Epithelial cell of proximal tubule (primary cell): ENCODE data around the gene CENPN. TPM values are rescaled to one million over a fixed set of nuclear protein-coding genes. Genes with fewer than 3 reads are reported as not detected.
A peak's percentile ranks its signal among the peaks of the same experiment; 100 is the strongest.

ENCODE experiments used
- DNase-seq: peaks from one replicate; pipeline ENCODE4 v3.0.0-alpha.2; 2011; ENCODE audit warnings: low read depth
- H3K4me3 ChIP-seq: 2 replicates; pipeline ENCODE4 v1.5.1; 2011; ENCODE audit warnings: low read depth, mild to moderate bottlenecking, low read length
- total RNA-seq: library from RNA; depleted of rRNA; stranded (reverse); fragments of >200 nt; gene quantifications from 2 replicates; pipeline ENCODE4 v1.2.3, GENCODE V29; 2015
- TF ChIP-seq, protein P1 (sequence below): conservative IDR thresholded peaks from 2 replicates; pipeline ENCODE4 v1.5.1; 2012; ENCODE audit warnings: low read depth, mild to moderate bottlenecking, low read length

Gene CENPN
- total RNA-seq, 1 donor from 2014 or later, result 49.2 TPM

DNA sequence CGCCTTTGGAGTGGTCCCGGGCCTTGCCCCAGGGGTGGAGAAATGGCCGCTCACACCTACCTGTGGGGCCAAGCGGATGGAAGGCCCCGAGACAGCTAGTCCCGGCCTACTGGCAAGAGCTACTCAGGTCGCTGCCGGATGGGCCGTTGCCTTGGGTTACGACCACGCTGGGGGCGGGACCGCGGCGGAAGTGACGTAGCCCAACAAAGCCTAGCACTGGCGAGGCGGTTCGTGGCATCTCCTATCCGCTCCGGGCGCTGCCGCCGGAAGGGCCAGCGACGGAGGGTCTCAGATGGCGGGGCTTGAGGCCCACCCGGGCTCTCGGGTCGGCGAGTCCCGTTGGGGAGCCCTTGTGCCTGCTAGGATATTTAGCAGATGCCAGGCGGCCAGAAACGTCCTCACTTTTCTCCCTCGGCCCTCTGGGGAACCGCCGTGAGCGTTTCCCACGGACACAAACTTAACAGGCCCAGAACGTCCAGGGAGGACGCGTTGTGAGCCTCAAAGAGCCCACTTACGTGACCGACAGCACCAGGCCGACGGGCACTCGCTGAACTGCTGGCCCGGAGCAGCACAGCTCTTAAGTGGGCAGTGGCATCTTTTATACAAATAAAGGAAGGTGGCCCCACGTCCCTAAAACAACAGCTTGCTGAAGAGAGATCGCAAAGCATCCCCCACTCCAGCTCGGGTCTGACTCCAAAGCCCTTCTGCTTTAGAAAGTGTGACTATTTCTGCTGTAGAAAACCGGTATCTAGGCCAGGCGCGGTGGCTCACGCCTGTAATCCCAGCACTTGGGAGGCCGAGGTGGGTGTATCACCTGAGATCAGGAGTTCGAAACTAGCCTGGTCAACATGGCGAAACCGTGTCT, 70.3 kb downstream of the CENPN start, which contains the start of gene C16orf46:
Gene C16orf46, minus strand, starts transcription at position 163 of the 865 bp plus-strand sequence. CDS start 13,283 bp downstream, outside the sequence.
- TF ChIP-seq, protein P1, sequence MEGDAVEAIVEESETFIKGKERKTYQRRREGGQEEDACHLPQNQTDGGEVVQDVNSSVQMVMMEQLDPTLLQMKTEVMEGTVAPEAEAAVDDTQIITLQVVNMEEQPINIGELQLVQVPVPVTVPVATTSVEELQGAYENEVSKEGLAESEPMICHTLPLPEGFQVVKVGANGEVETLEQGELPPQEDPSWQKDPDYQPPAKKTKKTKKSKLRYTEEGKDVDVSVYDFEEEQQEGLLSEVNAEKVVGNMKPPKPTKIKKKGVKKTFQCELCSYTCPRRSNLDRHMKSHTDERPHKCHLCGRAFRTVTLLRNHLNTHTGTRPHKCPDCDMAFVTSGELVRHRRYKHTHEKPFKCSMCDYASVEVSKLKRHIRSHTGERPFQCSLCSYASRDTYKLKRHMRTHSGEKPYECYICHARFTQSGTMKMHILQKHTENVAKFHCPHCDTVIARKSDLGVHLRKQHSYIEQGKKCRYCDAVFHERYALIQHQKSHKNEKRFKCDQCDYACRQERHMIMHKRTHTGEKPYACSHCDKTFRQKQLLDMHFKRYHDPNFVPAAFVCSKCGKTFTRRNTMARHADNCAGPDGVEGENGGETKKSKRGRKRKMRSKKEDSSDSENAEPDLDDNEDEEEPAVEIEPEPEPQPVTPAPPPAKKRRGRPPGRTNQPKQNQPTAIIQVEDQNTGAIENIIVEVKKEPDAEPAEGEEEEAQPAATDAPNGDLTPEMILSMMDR, result no peak
- peak within 1 kb of the TSS; percentile 89 for H3K4me3 ChIP-seq
- DNase-seq, result peak; percentile 55

DNA sequence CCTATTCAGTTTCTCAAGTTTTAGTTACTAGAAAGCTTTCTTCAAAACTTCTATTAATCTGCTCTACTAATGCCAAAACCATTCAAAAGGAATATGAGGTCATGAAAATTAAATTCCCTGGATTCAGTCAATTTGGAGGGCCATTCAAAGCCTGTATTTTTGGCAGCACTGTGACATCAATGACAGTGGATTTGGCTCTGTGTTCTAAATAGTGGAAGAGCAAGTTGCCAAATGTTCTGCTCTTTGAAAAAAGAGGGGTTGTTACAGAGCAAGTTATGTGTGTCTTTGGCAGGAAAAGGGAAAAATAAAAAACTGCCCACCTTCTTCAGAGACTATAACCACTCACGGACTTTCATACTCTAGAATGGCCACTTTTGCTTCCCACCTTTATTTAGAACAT, 73.2 kb downstream of the CENPN start:
- TF ChIP-seq, protein P1, result no peak
- no peak for DNase-seq
- no peak overlapping the region for H3K4me3 ChIP-seq

DNA sequence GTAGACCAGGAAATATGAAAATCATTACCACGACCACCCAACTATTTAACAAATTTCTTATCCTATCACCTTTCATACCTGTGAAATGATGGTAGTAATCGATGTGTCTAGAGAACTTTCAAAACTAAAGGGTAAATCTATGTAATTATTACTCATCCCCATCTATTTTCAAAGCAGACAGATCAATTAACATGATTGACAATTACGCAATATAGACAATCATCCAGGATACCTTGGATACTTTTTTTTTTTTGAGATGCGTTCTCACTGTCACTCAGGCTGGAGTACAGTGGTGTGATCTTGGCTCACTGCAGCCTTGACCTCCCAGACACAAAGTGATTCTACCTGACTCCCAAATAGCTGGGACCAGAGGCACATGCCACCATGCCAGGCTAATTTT, 74.0 kb downstream of the CENPN start:
- DNase-seq, result no peak
- TF ChIP-seq, protein P1, result no peak
- H3K4me3 ChIP-seq, result no peak overlapping the region

Other genes with a start within 250 kb of the CENPN start
- gene CDYL2, start 202.6 kb upstream of the CENPN start, total RNA-seq, result 5.4 and 8.0 TPM in 2 replicates
- gene CMC2, start 329 bp upstream of the CENPN start, total RNA-seq, result 96.3 and 114 TPM in 2 replicates
- 21.2 and 30.5 TPM in 2 replicates for gene ATMIN, start 28.6 kb downstream of the CENPN start, total RNA-seq
- gene C16orf46, start 70.0 kb downstream of the CENPN start, total RNA-seq, result 0.22 and 0.35 TPM in 2 replicates
- 38.7 and 49.1 TPM in 2 replicates for gene GCSH, start 89.2 kb downstream of the CENPN start, total RNA-seq
- gene BCO1, start 231.5 kb downstream of the CENPN start, total RNA-seq, result 0.58 and 2.7 TPM in 2 replicates